Measurements from ENCODE around the gene AGXT.

DNA sequence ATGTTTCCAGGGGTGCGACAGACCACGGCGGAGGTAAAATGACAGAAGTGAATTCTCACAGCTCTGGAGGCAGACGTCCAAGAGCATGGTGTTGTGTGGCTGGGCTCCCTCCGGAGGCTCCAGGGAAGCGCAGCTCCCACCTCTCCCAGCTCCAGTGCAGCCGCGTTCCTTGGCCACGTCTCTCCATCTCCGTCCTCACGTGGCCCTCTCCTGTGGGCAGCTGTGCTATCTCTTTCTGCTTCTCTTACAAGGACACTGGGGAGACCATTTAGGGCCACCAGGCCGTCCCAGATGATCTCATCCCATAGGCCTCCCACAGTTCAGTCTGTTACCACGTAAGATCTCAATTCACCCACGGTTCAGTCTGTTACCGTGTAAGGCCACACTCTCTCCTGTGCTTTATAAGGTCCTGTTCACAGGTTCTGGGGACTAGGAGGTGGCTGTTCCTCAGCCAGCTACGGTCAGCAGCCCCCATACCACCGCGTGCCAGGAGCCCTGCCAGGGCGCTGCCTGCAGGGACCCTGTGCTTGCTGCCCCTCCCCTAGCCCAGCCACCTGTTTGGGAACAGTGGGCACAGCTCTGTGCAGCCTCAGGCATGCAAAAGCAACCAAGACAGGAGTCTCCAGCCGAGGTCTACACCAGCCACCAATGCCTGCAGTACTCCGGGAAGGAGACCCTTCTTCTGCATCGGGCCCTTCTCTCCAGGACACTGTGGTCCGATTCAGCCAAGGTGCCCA, 30.3 kb downstream of the AGXT start:
- TF ChIP-seq, protein P1, sequence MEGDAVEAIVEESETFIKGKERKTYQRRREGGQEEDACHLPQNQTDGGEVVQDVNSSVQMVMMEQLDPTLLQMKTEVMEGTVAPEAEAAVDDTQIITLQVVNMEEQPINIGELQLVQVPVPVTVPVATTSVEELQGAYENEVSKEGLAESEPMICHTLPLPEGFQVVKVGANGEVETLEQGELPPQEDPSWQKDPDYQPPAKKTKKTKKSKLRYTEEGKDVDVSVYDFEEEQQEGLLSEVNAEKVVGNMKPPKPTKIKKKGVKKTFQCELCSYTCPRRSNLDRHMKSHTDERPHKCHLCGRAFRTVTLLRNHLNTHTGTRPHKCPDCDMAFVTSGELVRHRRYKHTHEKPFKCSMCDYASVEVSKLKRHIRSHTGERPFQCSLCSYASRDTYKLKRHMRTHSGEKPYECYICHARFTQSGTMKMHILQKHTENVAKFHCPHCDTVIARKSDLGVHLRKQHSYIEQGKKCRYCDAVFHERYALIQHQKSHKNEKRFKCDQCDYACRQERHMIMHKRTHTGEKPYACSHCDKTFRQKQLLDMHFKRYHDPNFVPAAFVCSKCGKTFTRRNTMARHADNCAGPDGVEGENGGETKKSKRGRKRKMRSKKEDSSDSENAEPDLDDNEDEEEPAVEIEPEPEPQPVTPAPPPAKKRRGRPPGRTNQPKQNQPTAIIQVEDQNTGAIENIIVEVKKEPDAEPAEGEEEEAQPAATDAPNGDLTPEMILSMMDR (optimal IDR thresholded peaks at IDR 0.05 in 1 of 3, IDR thresholded peaks at IDR 0.05 in 1 of 3, conservative IDR thresholded peaks at IDR 0.05 in 1 of 3; ENCODE audit: extremely low read depth in 1 of 3, insufficient read depth in 2 of 3, low read length in 3 of 3): no peak
- no peak for TF ChIP-seq EZH2 (IDR thresholded peaks at IDR 0.05; ENCODE audit: low read length)
